ENCODE measurements around the gene ZNF217. TPM values are rescaled to one million over a fixed set of nuclear protein-coding genes. Genes with fewer than 3 reads are reported as not detected.
"Not testable (repeated sequence)": the region's sequence is repeated elsewhere in the genome, so short reads cannot be mapped to it uniquely, and the experiment has no call there.

Gene ZNF217
- total RNA-seq, 2 experiments from 2014 or later: 39.7 to 68.4 TPM

GRCh38 chr20:53524589-53525312, 68.9 kb downstream of the ZNF217 start:
- CTCF ChIA-PET (ENCODE audit: unreplicated experiment): no interaction called here

GRCh38 chr20:53523615-53524014, 70.0 kb downstream of the ZNF217 start:
- POLR2A ChIA-PET: interaction anchor here (0.6 kb wide), 1 partner anchor 141 kb away, joined by 3 read pairs; no protein-coding TSS in a partner anchor
- H3K4me1 ChIP-seq (ENCODE audit: insufficient read depth, low read length, poor library complexity, severe bottlenecking); H4K20me1 ChIP-seq (ENCODE audit: insufficient read depth, low read length); CTCF ChIA-PET (ENCODE audit: unreplicated experiment); H3K9me3 ChIP-seq (ENCODE audit: low read length); DNase-seq (ENCODE audit: low spot score); BruUV-seq (replicated peaks); H3K4me2 ChIP-seq (ENCODE audit: low read length); H3K9me2 ChIP-seq (ENCODE audit: insufficient read depth, low read length); H3K27ac ChIP-seq (ENCODE audit: low read depth, low read length, poor library complexity, severe bottlenecking); H3K36me3 ChIP-seq (ENCODE audit: insufficient read depth, low read length); H3K79me2 ChIP-seq (ENCODE audit: insufficient read depth, low read depth, low read length); H3K4me3 ChIP-seq (ENCODE audit: low read depth, low read length, poor library complexity, severe bottlenecking); intact Hi-C loops (cut with micrococcal nuclease; ENCODE audit: unreplicated experiment); H2AFZ ChIP-seq (ENCODE audit: low read length): not testable (repeated sequence)

More at GRCh38 chr20:53524589-53525312, 68.9 kb downstream of the ZNF217 start:
- Histone ChIP-seq H3K36me3 (ENCODE audit: insufficient read depth, low read length) (no peaks in the 10 kb centered on the region), H3K4me3 (ENCODE audit: low read depth, low read length, poor library complexity, severe bottlenecking) (no peak overlapping the region), H3K79me2 (ENCODE audit: insufficient read depth, low read depth, low read length) (no peaks in the 10 kb centered on the region), H3K9me2 (ENCODE audit: insufficient read depth, low read length) (no peaks in the 10 kb centered on the region), H4K20me1 (ENCODE audit: insufficient read depth, low read length) (no peaks in the 10 kb centered on the region), H2AFZ (ENCODE audit: low read length) (no peak overlapping the region), H3K4me1 (ENCODE audit: insufficient read depth, low read length, poor library complexity, severe bottlenecking) (no peaks in the 10 kb centered on the region), H3K9me3 (ENCODE audit: low read length) (no peaks in the 10 kb centered on the region), H3K4me2 (ENCODE audit: low read length) (no peak overlapping the region), H3K27ac (ENCODE audit: low read depth, low read length, poor library complexity, severe bottlenecking) (no peak overlapping the region)
- no TSS peak for BruUV-seq (replicated peaks)
- no peak for DNase-seq (ENCODE audit: low spot score)
- intact Hi-C loops (cut with micrococcal nuclease; ENCODE audit: unreplicated experiment): no loop called here
- TF ChIP-seq CTCF (conservative IDR thresholded peaks at IDR 0.05; ENCODE audit: low read length) (no peak), EZH2phosphoT487 (IDR thresholded peaks at IDR 0.05; ENCODE audit: borderline replicate concordance, low read depth, low read length) (no peak)
- POLR2A ChIA-PET: interaction anchor here (0.7 kb wide), 1 partner anchor 14 kb away, joined by 4 read pairs; no protein-coding TSS in a partner anchor

GRCh38 chr20:53522696-53523095, 70.9 kb downstream of the ZNF217 start:
- Histone ChIP-seq H3K4me1 (ENCODE audit: insufficient read depth, low read length, poor library complexity, severe bottlenecking) (no peaks in the 10 kb centered on the region), H2AFZ (ENCODE audit: low read length) (no peak overlapping the region), H3K4me3 (ENCODE audit: low read depth, low read length, poor library complexity, severe bottlenecking) (no peak overlapping the region), H4K20me1 (ENCODE audit: insufficient read depth, low read length) (no peaks in the 10 kb centered on the region), H3K4me2 (ENCODE audit: low read length) (no peak overlapping the region), H3K79me2 (ENCODE audit: insufficient read depth, low read depth, low read length) (no peaks in the 10 kb centered on the region), H3K9me3 (ENCODE audit: low read length) (no peaks in the 10 kb centered on the region), H3K9me2 (ENCODE audit: insufficient read depth, low read length) (no peaks in the 10 kb centered on the region), H3K36me3 (ENCODE audit: insufficient read depth, low read length) (no peaks in the 10 kb centered on the region), H3K27ac (ENCODE audit: low read depth, low read length, poor library complexity, severe bottlenecking) (no peak overlapping the region)
- TF ChIP-seq EZH2phosphoT487 (IDR thresholded peaks at IDR 0.05; ENCODE audit: borderline replicate concordance, low read depth, low read length) (no peak), CTCF (conservative IDR thresholded peaks at IDR 0.05; ENCODE audit: low read length) (no peak)
- DNase-seq (ENCODE audit: low spot score): no peak
- intact Hi-C loops (cut with micrococcal nuclease; ENCODE audit: unreplicated experiment): no loop called here
- ChIA-PET POLR2A (no interaction called here), CTCF (ENCODE audit: unreplicated experiment) (no interaction called here)
- BruUV-seq (replicated peaks): no TSS peak

All from OCI-LY7 (cell line).